Endothelial cell of umbilical vein (primary cell): ENCODE data around the gene ASTN1.

Source experiments
- CTCF ChIP-seq, 2 donors: IDR thresholded peaks; 1 replicate in 1 of 2; 2 replicates in 1 of 2; pipeline ENCODE4 v1.5.1; 2011; ENCODE audit warnings: low read length in 2 of 2, mild to moderate bottlenecking in 2 of 2, moderate library complexity in 2 of 2, control low read depth in 1 of 2, inconsistent platforms in 1 of 2, low read depth in 1 of 2; ENCODE audit not compliant: insufficient read depth in 1 of 2; ENCODE audit errors: extremely low read depth in 1 of 2
- EZH2 ChIP-seq: IDR thresholded peaks from 2 replicates; pipeline ENCODE4 v1.6.1; 2012; ENCODE audit warnings: borderline replicate concordance, low read depth, mild to moderate bottlenecking, moderate library complexity, low read length, inconsistent platforms; ENCODE audit not compliant: severe bottlenecking
- JUN ChIP-seq: IDR thresholded peaks from 2 replicates; pipeline ENCODE4 v1.6.1; 2011; ENCODE audit warnings: borderline replicate concordance, low read depth; ENCODE audit not compliant: insufficient read length, insufficient read depth
- MAX ChIP-seq: IDR thresholded peaks from 2 replicates; pipeline ENCODE4 v1.6.1; 2011; ENCODE audit not compliant: insufficient read depth, insufficient read length
- MYC ChIP-seq: IDR thresholded peaks from one replicate; pipeline ENCODE4 v1.6.1; 2011; ENCODE audit warnings: mild to moderate bottlenecking, low read depth, low read length
- POLR2A ChIP-seq: IDR thresholded peaks from 2 replicates; pipeline ENCODE4 v1.6.1; 2012; ENCODE audit warnings: low read depth, mild to moderate bottlenecking, control low read depth, low read length
- POLR2AphosphoS5 ChIP-seq: IDR thresholded peaks from 2 replicates; pipeline ENCODE4 v1.6.1; 2012; ENCODE audit warnings: low read depth, mild to moderate bottlenecking, control low read depth, low read length, moderate library complexity; ENCODE audit not compliant: insufficient read depth

GRCh38 chr1:177002891-177003290, 161.6 kb downstream of the ASTN1 start:
- no peak for TF ChIP-seq CTCF (IDR thresholded peaks at IDR 0.05; ENCODE audit: extremely low read depth in 1 of 2, insufficient read depth in 1 of 2, low read depth in 1 of 2, low read length in 2 of 2)
- TF ChIP-seq POLR2AphosphoS5, result no peak
- no peak for TF ChIP-seq EZH2
- no peak for TF ChIP-seq POLR2A
- TF ChIP-seq MYC, result no peak
- no peak for TF ChIP-seq JUN
- no peak for TF ChIP-seq MAX
